Measurements from ENCODE around the gene HSDL1. TPM values are rescaled to one million over a fixed set of nuclear protein-coding genes. Genes with fewer than 3 reads are reported as not detected.

Gene HSDL1
- total and polyA plus RNA-seq, 4 donors, result 3.0 to 9.6 (median 5.3) TPM

GRCh38 chr16:84186685-84187437 is 41.9 kb upstream of the HSDL1 start, which contains the start of gene TAF1C (continued):
- TF ChIP-seq CTCF (IDR thresholded peaks at IDR 0.05; ENCODE audit: low read depth, low read length, missing input control) (peak; percentile 97), HNF4A (conservative IDR thresholded peaks at IDR 0.05) (no peak), GABPA (IDR thresholded peaks at IDR 0.05 in 1 of 2, conservative IDR thresholded peaks at IDR 0.05 in 1 of 2) (peak; percentile 98 to 100), SP1 (IDR thresholded peaks at IDR 0.05) (peak; percentile 34), MAX (IDR thresholded peaks at IDR 0.05) (peak; percentile 73)

GRCh38 chr16:84184775-84185174 is 39.8 kb upstream of the HSDL1 start:
- Histone ChIP-seq H3K9ac (ENCODE audit: low read depth in 1 of 2, low read length in 2 of 2) (no peak overlapping the region), H3K27ac (ENCODE audit: low read depth in 1 of 2, low read length in 2 of 2) (no peak overlapping the region), H3K4me1 (ENCODE audit: control insufficient read depth in 4 of 4, insufficient read depth in 4 of 4, low read length in 3 of 4) (peaks cover 0 to 17% (median 6%) of the 10 kb centered on the region in 4 donors), H3K4me3 (ENCODE audit: low read depth in 1 of 3, low read length in 3 of 3) (no peak overlapping the region), H3K9me3 (ENCODE audit: control insufficient read depth in 4 of 4, low read length in 3 of 4) (no peaks in the 10 kb centered on the region), H3K36me3 (ENCODE audit: control insufficient read depth in 4 of 4, insufficient read depth in 3 of 4, low read depth in 1 of 4, low read length in 3 of 4) (peaks cover 9 to 36% (median 18%) of the 10 kb centered on the region in 4 donors), H3K27me3 (ENCODE audit: control insufficient read depth in 4 of 4, insufficient read depth in 4 of 4, low read length in 3 of 4) (no peaks in the 10 kb centered on the region)
- no peak for DNase-seq (ENCODE audit: low spot score)
- WGBS, result 84% methylated on average over 10 of the region's 10 CpGs
- TF ChIP-seq JUND (IDR thresholded peaks at IDR 0.05) (no peak), FOXA2 (IDR thresholded peaks at IDR 0.05) (no peak), ZBTB33 (IDR thresholded peaks at IDR 0.05) (no peak), SP1 (IDR thresholded peaks at IDR 0.05) (peak; percentile 17), NR2F2 (IDR thresholded peaks at IDR 0.05) (peak; percentile 89), GABPA (IDR thresholded peaks at IDR 0.05 in 1 of 2, conservative IDR thresholded peaks at IDR 0.05 in 1 of 2) (no peak), HNF4G (IDR thresholded peaks at IDR 0.05) (no peak), ATF3 (IDR thresholded peaks at IDR 0.05) (no peak), HNF4A (conservative IDR thresholded peaks at IDR 0.05) (no peak), YY1 (IDR thresholded peaks at IDR 0.05) (no peak), EGR1 (IDR thresholded peaks at IDR 0.05; ENCODE audit: low read depth in 2 of 2) (no peak), MAX (IDR thresholded peaks at IDR 0.05) (no peak)

- Histone ChIP-seq H3K9ac (ENCODE audit: low read depth in 1 of 2, low read length in 2 of 2) (no peak overlapping the region), H3K27ac (ENCODE audit: low read depth in 1 of 2, low read length in 2 of 2) (no peak overlapping the region), H3K4me1 (ENCODE audit: control insufficient read depth in 4 of 4, insufficient read depth in 4 of 4, low read length in 3 of 4) (peaks cover 0 to 17% (median 6%) of the 10 kb centered on the region in 4 donors), H3K36me3 (ENCODE audit: control insufficient read depth in 4 of 4, insufficient read depth in 3 of 4, low read depth in 1 of 4, low read length in 3 of 4) (peaks cover 9 to 43% (median 18%) of the 10 kb centered on the region in 4 donors), H3K27me3 (ENCODE audit: control insufficient read depth in 4 of 4, insufficient read depth in 4 of 4, low read length in 3 of 4) (no peaks in the 10 kb centered on the region), H3K4me3 (ENCODE audit: low read depth in 1 of 3, low read length in 3 of 3) (no peak overlapping the region), H3K9me3 (ENCODE audit: control insufficient read depth in 4 of 4, low read length in 3 of 4) (no peaks in the 10 kb centered on the region)
- DNase-seq (ENCODE audit: low spot score), result no peak
- WGBS, result 88% methylated on average over 11 of the region's 11 CpGs
- TF ChIP-seq HNF4G (IDR thresholded peaks at IDR 0.05) (no peak), JUND (IDR thresholded peaks at IDR 0.05) (no peak), FOXA2 (IDR thresholded peaks at IDR 0.05) (no peak), SP1 (IDR thresholded peaks at IDR 0.05) (no peak), RXRA (IDR thresholded peaks at IDR 0.05) (no peak), NR2F2 (IDR thresholded peaks at IDR 0.05) (no peak), FOXA1 (IDR thresholded peaks at IDR 0.05) (no peak), MAX (IDR thresholded peaks at IDR 0.05) (no peak), RAD21 (IDR thresholded peaks at IDR 0.05) (no peak), EGR1 (IDR thresholded peaks at IDR 0.05; ENCODE audit: low read depth in 2 of 2) (no peak)
- TF ChIP-seq, protein P1, sequence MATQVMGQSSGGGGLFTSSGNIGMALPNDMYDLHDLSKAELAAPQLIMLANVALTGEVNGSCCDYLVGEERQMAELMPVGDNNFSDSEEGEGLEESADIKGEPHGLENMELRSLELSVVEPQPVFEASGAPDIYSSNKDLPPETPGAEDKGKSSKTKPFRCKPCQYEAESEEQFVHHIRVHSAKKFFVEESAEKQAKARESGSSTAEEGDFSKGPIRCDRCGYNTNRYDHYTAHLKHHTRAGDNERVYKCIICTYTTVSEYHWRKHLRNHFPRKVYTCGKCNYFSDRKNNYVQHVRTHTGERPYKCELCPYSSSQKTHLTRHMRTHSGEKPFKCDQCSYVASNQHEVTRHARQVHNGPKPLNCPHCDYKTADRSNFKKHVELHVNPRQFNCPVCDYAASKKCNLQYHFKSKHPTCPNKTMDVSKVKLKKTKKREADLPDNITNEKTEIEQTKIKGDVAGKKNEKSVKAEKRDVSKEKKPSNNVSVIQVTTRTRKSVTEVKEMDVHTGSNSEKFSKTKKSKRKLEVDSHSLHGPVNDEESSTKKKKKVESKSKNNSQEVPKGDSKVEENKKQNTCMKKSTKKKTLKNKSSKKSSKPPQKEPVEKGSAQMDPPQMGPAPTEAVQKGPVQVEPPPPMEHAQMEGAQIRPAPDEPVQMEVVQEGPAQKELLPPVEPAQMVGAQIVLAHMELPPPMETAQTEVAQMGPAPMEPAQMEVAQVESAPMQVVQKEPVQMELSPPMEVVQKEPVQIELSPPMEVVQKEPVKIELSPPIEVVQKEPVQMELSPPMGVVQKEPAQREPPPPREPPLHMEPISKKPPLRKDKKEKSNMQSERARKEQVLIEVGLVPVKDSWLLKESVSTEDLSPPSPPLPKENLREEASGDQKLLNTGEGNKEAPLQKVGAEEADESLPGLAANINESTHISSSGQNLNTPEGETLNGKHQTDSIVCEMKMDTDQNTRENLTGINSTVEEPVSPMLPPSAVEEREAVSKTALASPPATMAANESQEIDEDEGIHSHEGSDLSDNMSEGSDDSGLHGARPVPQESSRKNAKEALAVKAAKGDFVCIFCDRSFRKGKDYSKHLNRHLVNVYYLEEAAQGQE (IDR thresholded peaks at IDR 0.05), result no peak
Measured at GRCh38 chr16:84183911-84184591, 39.1 kb upstream of the HSDL1 start.
